HCT116 (cell line): ENCODE data around the gene AP1S1. TPM values are rescaled to one million over a fixed set of nuclear protein-coding genes. Genes with fewer than 3 reads are reported as not detected.
"Not testable (repeated sequence)": the region's sequence is repeated elsewhere in the genome, so short reads cannot be mapped to it uniquely, and the experiment has no call there.

ENCODE experiments used
- ATAC-seq: fragments of 200-7000 bp; cut with Tn5 transposase; 2 replicates; pipeline ENCODE4 v1.9.1; 2020; ENCODE audit warnings: mild to moderate bottlenecking, moderate library complexity
- BruUV-seq: library from RNA; stranded (reverse); fragments of 400-500 nt; replicated peaks from 2 replicates; lab custom pipeline; 2021; lab: Mats Ljungman, UMichigan
- CTCF ChIA-PET: fragments of 300-600 bp; sonication (Branson Sonifier 250); formaldehyde crosslinking; loops from one replicate; lab custom pipeline; 2021; ENCODE audit warnings: antibody characterized with exemption; lab: Charles Lee
- POLR2A ChIA-PET: fragments of 300-600, 350-600 bp; sonication (Branson Sonifier 250); formaldehyde crosslinking; loops from one replicate; lab custom pipeline; 2021; ENCODE audit warnings: antibody characterized with exemption; lab: Charles Lee
- RAD21 ChIA-PET, 2 experiments: fragments of 300-600 bp; sonication (Branson Sonifier 250); formaldehyde crosslinking; loops; one replicate each; lab custom pipeline; 2023; ENCODE audit warnings: low total read pairs in 2 of 2; ENCODE audit not compliant: uncharacterized antibody in 2 of 2, unreplicated experiment in 2 of 2, low non-redundant PET in 1 of 2; lab: Charles Lee
- DNase-seq: peaks from one replicate; pipeline ENCODE4 v3.0.0-alpha.2; 2010; ENCODE audit warnings: low read depth, low spot score
- H2AFZ ChIP-seq: fragments of 200-600 bp; shearing (Covaris generic), sonication (generic); 2 replicates; pipeline ENCODE4 v1.6.1; 2017; ENCODE audit warnings: low read depth, mixed run types, mixed read lengths, antibody characterized with exemption, low read length; ENCODE audit not compliant: poor library complexity, severe bottlenecking
- H3K27ac ChIP-seq: 2 replicates; pipeline ENCODE4 v1.5.1; 2012; ENCODE audit warnings: low read depth, low read length
- H3K27me3 ChIP-seq: fragments of 200-600 bp; sonication (generic); 2 replicates; pipeline ENCODE4 v1.6.1; 2016; ENCODE audit warnings: mixed run types, low read length, mixed read lengths; ENCODE audit not compliant: insufficient read depth
- H3K36me3 ChIP-seq, 2 experiments: fragments of 200-500 bp in 1 of 2; fragments of 200-600 bp in 1 of 2; sonication (Bioruptor generic) in 1 of 2; sonication (generic) in 1 of 2; 2 replicates each; pipeline versions ENCODE4 v1.5.1 to v1.6.1; 2014 to 2016; ENCODE audit warnings: low read length in 2 of 2, inconsistent platforms in 1 of 2, mixed read lengths in 1 of 2, mixed run types in 1 of 2; ENCODE audit not compliant: insufficient read depth in 2 of 2, control insufficient read depth in 1 of 2
- H3K4me1 ChIP-seq, 2 experiments: fragments of 200-600 bp in 1 of 2; sonication (generic) in 1 of 2; 2 replicates each; pipeline versions ENCODE4 v1.5.1 to v1.6.1; 2012 to 2017; ENCODE audit warnings: low read length in 2 of 2, inconsistent platforms in 1 of 2, mild to moderate bottlenecking in 1 of 2, mixed read lengths in 1 of 2, mixed run types in 1 of 2, moderate library complexity in 1 of 2; ENCODE audit not compliant: insufficient read depth in 2 of 2, control insufficient read depth in 1 of 2
- H3K4me2 ChIP-seq: fragments of 200-600 bp; sonication (generic); 2 replicates; pipeline ENCODE4 v1.6.1; 2017; ENCODE audit warnings: mixed run types, low read length, mixed read lengths
- H3K4me3 ChIP-seq, 2 experiments: fragments of 200-600 bp in 1 of 2; sonication (generic) in 1 of 2; replicated peaks in 1 of 2; 2 replicates each; pipeline ENCODE4 v1.5.1; 2011 to 2016; ENCODE audit warnings: low read length in 2 of 2, control low read depth in 1 of 2, low read depth in 1 of 2, mild to moderate bottlenecking in 1 of 2, mixed read lengths in 1 of 2, mixed run types in 1 of 2
- H3K79me2 ChIP-seq: fragments of 200-600 bp; sonication (generic); 2 replicates; pipeline ENCODE4 v1.6.1; 2017; ENCODE audit warnings: mild to moderate bottlenecking, mixed run types, low read length, moderate library complexity, mixed read lengths; ENCODE audit not compliant: insufficient read depth
- H3K9ac ChIP-seq: fragments of 200-600 bp; sonication (generic); 2 replicates; pipeline ENCODE4 v1.6.1; 2016; ENCODE audit warnings: low read length, mixed read lengths
- H3K9me2 ChIP-seq: fragments of 200-600 bp; sonication (generic), shearing (Covaris generic); 2 replicates; pipeline ENCODE4 v1.6.1; 2017; ENCODE audit warnings: mixed run types, mild to moderate bottlenecking, moderate library complexity; ENCODE audit not compliant: insufficient read depth
- H3K9me3 ChIP-seq, 2 experiments: fragments of 200-500 bp in 1 of 2; fragments of 200-600 bp in 1 of 2; sonication (Bioruptor generic) in 1 of 2; sonication (generic) in 1 of 2; 2 replicates each; pipeline ENCODE4 v1.6.1; 2014 to 2017; ENCODE audit warnings: low read length in 2 of 2, mixed read lengths in 2 of 2, inconsistent platforms in 1 of 2, low read depth in 1 of 2, mild to moderate bottlenecking in 1 of 2, mixed run types in 1 of 2, moderate library complexity in 1 of 2; ENCODE audit not compliant: control insufficient read depth in 1 of 2, insufficient read depth in 1 of 2
- H4K20me1 ChIP-seq: fragments of 200-600 bp; sonication (generic), shearing (Covaris generic); 2 replicates; pipeline ENCODE4 v1.6.1; 2017; ENCODE audit warnings: mixed run types, mild to moderate bottlenecking, moderate library complexity; ENCODE audit not compliant: insufficient read depth
- ATF3 ChIP-seq: IDR thresholded peaks from 2 replicates; pipeline ENCODE4 v1.6.1; 2012
- ELF1 ChIP-seq: IDR thresholded peaks from 2 replicates; pipeline ENCODE4 v1.6.1; 2012; ENCODE audit warnings: low read depth, borderline replicate concordance
- EZH2phosphoT487 ChIP-seq: fragments of 200-600 bp; IDR thresholded peaks from 2 replicates; pipeline ENCODE4 v1.6.1; 2018; ENCODE audit warnings: antibody characterized with exemption, borderline replicate concordance
- JUND ChIP-seq: IDR thresholded peaks from 2 replicates; pipeline ENCODE4 v1.6.1; 2012
- POLR2AphosphoS5 ChIP-seq: IDR thresholded peaks from 2 replicates; pipeline ENCODE4 v1.6.1; 2011; ENCODE audit warnings: mild to moderate bottlenecking, low read depth, low read length, moderate library complexity
- SP1 ChIP-seq: IDR thresholded peaks from 2 replicates; pipeline ENCODE4 v1.6.1; 2012; ENCODE audit warnings: low read depth
- intact Hi-C: fragments of 100-400 bp; cut with micrococcal nuclease; formaldehyde crosslinking; loops from 2 replicates; pipeline ENCODE4 v1.10.0; 2022
- total RNA-seq: library from RNA; stranded (reverse); gene quantifications from one replicate; pipeline ENCODE4 v1.2.1, GENCODE V29; 2021; ENCODE audit not compliant: unreplicated experiment

The AP1S1 gene
- total RNA-seq, 1 experiment from 2014 or later: 130 TPM

GRCh38 chr7:101109368-101109767, 44.9 kb upstream of the AP1S1 start (continued):
- TF ChIP-seq POLR2AphosphoS5: no peak

GRCh38 chr7:101111261-101111660, 43.0 kb upstream of the AP1S1 start:
- no peak for TF ChIP-seq ATF3
- TF ChIP-seq, all 23 proteins: peak for 0
- Histone ChIP-seq H3K4me2 (no peak overlapping the region), H3K27me3 (no peaks in the 10 kb centered on the region), H3K79me2 (no peaks in the 10 kb centered on the region), H3K9me3 (no peaks in the 10 kb centered on the region), H3K9ac (no peak overlapping the region), H3K4me1 (peaks cover 0 to 30% of the 10 kb centered on the region in 2 experiments; a peak in 2 of 4 replicates), H3K4me3 (no peak overlapping the region), H3K9me2 (no peaks in the 10 kb centered on the region), H4K20me1 (no peaks in the 10 kb centered on the region), H3K27ac (no peak overlapping the region), H3K36me3 (no peaks in the 10 kb centered on the region), H2AFZ (no peak overlapping the region)
- ChIA-PET RAD21 (no interaction called here), POLR2A (interaction anchor here (0.8 kb wide), 1 partner anchor 16 kb away, joined by 3 read pairs; the partner anchor contains the start of gene SERPINE1), CTCF (interaction anchor here (0.6 kb wide), 1 partner anchor 556 kb away, joined by 3 read pairs; no protein-coding TSS in a partner anchor)
- ATAC-seq: no peak
- no peak for DNase-seq
- intact Hi-C loops: no loop called here
- BruUV-seq: no TSS peak

GRCh38 chr7:101112233-101112632, 42.0 kb upstream of the AP1S1 start:
- CTCF ChIA-PET: no interaction called here
- intact Hi-C loops: no loop called here
- RAD21 ChIA-PET: no interaction called here
- no TSS peak for BruUV-seq
- no peaks in the 10 kb centered on the region for H3K9me2 ChIP-seq
- H3K4me1 ChIP-seq: peaks cover 3 to 37% of the 10 kb centered on the region in 2 experiments
- ATAC-seq: no peak
- H3K4me2 ChIP-seq: no peak overlapping the region
- no peaks in the 10 kb centered on the region for H3K27me3 ChIP-seq
- H3K79me2 ChIP-seq: no peaks in the 10 kb centered on the region
- DNase-seq: no peak
- no peaks in the 10 kb centered on the region for H4K20me1 ChIP-seq
- no peak overlapping the region for H3K27ac ChIP-seq
- POLR2A ChIA-PET: interaction anchor here (0.8 kb wide), 1 partner anchor 15 kb away, joined by 3 read pairs; the partner anchor contains the start of gene SERPINE1
- H3K9ac ChIP-seq: no peak overlapping the region
- H3K4me3 ChIP-seq: no peak overlapping the region
- H3K9me3 ChIP-seq: no peaks in the 10 kb centered on the region
- H3K36me3 ChIP-seq: no peaks in the 10 kb centered on the region
- H2AFZ ChIP-seq: no peak overlapping the region
- TF ChIP-seq ELF1 (no peak), EZH2phosphoT487 (no peak), SP1 (no peak), JUND (no peak)
- TF ChIP-seq, all 23 proteins: peak for 0

- RAD21 ChIA-PET, H2AFZ ChIP-seq, H4K20me1 ChIP-seq, intact Hi-C loops, H3K27ac ChIP-seq, H3K36me3 ChIP-seq, H3K4me2 ChIP-seq, H3K27me3 ChIP-seq, H3K9me2 ChIP-seq, H3K9me3 ChIP-seq, H3K9ac ChIP-seq, DNase-seq, H3K4me3 ChIP-seq, ATAC-seq, H3K79me2 ChIP-seq, BruUV-seq: not testable (repeated sequence)
- CTCF ChIA-PET: interaction anchor here (0.7 to 1.1 kb wide), 2 partner anchors 12 to 147 kb away, joined by 3 read pairs; no protein-coding TSS in a partner anchor
- POLR2A ChIA-PET: interaction anchor here (1.8 kb wide), 1 partner anchor 13 kb away, joined by 5 read pairs; no protein-coding TSS in a partner anchor
- H3K4me1 ChIP-seq: peaks cover 11 to 46% of the 10 kb centered on the region in 2 experiments
Measured at GRCh38 chr7:101113140-101113539, 41.1 kb upstream of the AP1S1 start.
